Hematopoietic multipotent progenitor cell treated with erythropoietin and hydrocortisone succinate and interleukin-3 and kit ligand, for 15 days (in vitro differentiated cells): Measurements from ENCODE around the gene POLDIP3.
A peak's percentile ranks its signal among the peaks of the same experiment; 100 is the strongest.
"Not testable (repeated sequence)": the region's sequence is repeated elsewhere in the genome, so short reads cannot be mapped to it uniquely, and the experiment has no call there.

Experiments used
- DNase-seq: peaks from one replicate; pipeline ENCODE4 v3.0.0-alpha.2; 2015; ENCODE audit warnings: low spot score

POLDIP3 gene

DNA sequence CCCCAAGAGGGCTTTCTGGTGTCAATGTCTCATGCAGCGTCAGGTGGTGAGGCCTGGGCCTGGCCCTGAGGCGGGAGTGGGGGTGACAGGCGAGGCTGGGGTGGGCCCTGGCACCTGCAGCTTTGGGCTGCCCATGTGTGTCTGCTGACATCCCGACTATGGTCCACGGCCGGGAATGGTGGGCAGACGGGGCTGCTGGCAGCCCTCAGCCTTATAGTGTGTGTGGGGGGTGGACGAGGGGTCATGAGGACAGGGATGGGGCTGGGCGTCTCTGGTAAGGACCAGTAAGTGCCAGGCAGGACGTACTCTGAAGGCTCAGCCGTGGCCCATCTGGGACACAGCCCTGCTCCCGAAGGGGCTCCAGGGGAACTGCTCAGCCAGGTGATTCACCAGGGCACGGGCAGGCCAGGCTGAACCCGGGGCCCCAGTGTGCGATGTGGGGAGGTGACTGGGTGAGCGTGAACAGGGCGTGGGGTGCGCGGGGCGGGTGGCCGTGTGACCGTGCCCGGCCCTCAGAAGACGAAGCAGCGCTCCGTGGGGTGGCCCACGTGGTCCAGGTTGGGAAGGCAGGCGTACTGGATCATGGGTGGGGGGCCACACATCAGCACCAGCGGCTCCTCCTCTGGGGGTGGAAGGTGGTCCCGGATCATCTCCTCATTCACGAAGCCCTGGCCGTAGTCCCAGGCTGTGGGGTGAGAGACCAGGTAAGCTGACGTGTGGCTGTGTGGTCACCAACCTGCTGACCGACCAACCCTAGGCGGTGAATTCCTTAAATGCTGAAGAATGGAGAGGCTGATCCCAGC is 4.8 kb upstream of the POLDIP3 start:
- DNase-seq, result no peak

DNA sequence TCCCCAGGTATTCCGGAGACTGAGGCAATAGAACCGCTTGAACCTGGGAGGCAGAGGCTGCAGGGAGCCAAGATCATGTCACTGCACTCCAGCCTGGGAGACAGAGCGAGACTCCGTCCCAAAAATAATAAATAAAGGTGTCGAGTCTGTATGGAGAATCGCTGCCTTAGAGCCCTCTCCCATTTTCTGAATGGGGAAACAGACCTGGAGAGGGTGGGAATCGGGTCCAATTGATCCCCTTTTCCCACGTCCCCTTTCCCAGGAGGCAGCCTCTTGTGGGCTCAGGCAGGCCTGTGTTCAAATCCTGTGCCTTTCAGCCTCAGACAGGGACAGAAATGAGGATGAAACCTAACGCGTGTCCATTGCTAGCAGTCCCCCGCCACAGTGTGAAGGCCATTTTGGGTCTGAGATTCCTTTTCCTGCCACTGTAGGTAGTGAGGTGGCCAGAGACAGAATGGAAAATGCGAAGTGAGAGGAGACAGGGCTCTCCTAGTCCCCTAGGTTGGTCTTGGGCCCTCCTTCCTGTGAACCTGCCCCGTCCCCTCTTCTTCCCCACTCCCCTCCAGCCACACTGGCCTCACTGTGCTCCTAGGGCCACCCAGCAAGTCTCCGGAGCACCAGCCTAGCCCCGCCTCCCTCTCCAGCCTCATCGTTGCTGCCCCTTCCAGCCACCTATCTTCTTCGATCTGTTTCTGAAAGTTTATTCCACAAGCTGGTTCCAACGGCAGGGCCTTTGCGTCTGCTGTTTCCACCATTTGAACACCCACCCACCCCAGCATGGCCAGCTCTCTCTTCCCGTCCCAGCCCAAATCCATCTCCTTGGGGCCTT is 2.7 kb upstream of the POLDIP3 start:
- no peak for DNase-seq

DNA sequence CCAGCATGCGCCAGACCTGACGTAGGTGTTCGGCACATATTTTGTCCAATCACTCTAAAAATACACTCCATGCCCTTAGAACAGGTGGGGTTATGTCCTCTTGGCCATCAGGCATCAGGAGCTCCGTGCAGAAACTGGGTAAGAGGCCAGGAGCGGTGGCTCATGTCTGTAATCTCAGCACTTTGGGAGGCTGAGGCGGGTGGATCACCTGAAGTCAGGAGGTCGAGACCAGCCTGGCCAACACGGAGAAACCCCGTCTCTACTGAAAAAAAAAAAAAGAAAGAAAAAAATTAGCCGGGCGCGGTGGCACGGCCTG is 1.1 kb upstream of the POLDIP3 start:
- not testable (repeated sequence) for DNase-seq

DNA sequence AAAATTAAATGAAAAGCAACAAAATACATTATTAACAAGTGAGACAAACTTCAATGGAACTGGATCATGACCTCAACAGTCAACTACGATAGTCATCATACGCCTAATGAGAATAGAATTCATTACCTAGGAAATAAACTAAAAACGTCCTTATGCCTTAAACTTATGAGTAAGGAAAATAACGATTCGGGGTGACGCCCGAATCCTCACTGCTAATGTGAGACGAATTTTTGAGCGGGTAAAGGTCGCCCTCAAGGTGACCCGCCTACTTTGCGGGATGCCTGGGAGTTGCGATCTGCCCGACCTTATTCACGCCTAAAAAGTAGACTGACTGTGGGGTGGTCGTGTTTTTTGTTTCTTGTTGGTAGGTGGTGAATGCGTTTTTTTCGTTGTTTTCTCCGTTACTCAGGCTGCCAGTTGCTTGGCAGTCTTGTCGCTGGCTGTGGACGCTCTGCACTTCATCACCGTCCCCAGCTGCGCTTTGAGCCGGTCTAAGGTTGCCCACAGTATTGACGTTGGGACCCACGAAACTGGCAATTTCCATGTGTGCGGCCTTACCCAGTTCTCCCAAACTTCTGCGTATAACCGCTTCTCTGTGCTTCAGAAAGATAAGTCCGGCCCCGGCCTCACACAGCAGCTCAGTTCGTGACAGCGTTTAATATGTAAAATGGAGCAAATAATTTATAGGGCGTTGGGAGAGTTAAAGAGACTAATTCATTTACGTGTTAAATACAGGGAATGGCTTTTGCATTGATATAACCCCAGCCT is 593 bp upstream of the POLDIP3 start:
- DNase-seq, result peak; percentile 91

DNA sequence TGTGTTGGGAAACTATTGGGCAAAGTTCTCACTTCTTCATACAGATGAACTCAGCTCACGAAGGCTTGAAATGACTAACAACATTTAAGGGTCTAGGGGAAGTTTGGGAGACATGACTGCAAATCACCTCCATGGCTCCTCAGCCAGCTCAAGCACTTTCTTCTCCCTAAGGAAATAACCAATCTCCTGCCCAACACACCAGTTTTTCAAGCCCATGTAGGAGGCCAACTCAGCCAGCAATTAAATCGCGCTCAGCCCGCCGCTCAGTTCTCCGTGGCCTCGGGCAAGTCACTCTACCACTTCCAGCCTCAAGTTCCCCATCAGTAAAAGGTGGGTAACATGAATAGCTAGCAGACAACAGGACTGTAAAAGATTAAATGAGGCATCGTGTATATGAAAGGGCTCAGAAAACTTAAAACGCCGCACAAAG is 796 bp downstream of the POLDIP3 start:
- DNase-seq, result no peak

DNA sequence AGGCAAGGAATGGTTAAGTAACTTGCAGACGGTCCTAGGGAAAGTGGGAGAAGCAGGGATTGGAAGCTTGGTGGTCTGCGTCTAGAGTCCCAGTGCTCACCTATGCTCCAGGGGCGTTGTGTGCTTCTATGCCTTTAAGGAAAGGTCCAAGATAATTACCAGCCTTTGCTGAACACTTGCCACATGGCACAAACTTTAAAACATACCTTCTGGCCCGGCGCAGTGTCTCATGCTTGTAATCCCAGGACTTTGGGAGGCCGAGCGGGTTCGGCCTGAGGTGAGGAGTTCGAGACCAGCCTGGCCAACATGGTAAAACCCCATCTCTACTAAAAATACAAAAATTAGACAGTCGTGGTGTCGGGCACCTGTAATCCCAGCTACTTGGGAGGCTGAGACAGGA is 2.3 kb downstream of the POLDIP3 start:
- no peak for DNase-seq

DNA sequence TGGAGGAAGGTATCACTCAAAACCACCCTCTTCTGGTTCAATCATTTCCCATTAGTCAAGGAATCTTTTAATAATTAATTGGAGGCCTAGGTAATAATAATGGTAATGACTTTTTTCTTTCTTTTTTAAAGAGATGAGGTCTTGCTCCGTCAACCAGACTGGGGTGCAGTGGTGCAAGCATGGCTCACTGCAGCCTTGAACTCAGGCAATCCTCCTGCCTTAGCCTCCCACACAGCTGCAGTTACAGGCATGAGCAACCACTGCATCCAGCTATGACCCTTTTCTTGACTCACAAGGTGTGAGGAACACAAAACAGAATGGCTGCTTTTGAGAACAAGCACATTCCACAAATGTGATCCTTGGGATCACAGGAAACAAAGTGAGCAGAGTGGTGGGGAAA is 3.6 kb downstream of the POLDIP3 start:
- no peak for DNase-seq

DNA sequence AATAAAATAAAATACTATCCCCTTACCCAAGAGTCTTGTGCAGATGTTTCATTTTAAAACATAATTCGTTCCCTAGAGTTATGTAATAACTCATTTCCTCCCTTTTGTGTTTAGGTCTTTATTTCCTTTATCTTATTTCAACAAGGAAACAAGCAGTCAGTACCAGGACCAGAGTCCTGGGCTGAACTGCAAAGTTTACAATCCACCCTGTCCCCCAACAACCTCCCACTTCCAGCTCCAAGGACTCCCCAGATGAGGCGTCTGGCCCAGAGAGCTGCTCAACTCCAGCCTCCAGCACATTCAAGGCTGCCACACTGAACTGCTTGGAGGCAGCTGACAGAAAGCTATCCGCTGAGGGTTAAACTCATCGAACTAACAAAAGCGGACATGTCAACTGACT is 4.5 kb downstream of the POLDIP3 start:
- DNase-seq, result no peak

DNA sequence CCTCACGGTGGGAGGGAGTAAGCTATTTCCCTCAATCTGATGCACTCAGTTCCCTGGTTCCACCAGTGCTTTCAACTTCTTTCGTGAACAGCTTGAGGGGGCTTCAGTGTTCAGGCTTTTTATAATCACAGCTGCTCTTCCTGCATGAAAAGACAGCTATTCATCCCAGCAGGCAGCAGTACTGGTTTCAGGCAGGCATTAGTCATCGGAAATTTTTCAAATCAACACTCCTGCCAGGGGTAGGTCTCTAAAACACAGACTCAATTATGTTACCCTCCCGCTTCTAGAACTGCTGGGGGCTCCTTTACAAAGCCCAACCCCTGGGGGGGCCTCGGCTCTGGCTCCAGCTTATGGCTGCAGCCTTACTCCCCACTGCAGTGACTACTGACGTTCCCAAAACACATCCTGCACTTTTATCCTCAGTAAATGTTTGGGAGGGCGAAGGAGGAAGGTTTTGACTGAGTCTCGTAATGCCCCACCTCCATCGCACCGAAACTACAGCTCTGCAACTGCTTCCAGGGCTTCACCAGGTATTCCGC is 5.8 kb downstream of the POLDIP3 start:
- no peak for DNase-seq

DNA sequence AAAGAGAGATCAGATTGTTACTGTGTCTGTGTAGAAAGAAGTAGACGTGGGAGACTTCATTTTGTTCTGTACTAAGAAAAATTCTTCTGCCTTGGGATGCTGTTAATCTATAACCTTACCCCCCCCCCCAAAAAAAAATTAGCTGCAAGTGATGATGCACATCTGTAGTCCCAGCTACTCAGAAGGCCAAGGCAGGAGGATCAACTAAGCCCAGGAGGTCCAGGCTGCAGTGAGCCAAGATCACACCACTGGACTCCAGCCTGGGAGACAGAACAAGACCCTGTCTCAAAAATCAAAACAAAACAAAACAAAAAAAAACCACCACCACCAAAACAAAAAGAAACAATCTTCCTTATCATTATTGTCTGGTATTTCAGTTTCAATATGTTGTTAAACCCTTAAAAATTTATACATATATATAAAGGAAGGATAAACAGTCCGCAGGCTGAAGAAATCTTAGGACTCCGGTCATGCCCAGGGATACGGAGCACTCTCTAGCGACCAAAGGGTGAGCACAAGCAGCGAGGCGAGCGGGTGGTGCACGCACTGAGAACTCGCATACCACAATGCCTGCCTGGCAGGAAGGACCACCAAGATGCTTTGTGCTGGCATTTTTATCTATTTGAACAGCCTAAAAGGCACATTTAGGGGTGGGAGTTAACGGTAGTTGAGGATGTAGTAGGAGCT is 6.4 kb downstream of the POLDIP3 start:
- no peak for DNase-seq

DNA sequence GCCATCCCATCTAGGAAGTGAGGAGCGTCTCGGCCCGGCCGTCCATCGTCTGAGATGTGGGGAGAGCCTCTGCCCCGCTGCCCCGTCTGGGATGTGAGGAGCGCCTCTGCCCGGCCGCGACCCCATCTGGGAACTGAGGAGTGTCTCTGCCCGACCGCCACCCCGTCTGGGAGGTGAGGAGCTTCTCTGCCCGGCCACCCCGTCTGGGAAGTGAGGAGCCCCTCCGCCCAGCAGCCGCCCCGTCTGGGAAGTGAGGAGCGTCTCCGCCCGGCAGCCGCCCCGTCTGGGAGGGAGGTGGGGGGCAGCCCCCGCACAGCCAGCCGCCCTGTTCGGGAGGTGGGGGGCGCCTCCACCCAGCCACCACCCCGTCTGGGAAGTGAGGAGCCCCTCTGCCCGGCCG is 7.0 kb downstream of the POLDIP3 start:
- not testable (repeated sequence) for DNase-seq

DNA sequence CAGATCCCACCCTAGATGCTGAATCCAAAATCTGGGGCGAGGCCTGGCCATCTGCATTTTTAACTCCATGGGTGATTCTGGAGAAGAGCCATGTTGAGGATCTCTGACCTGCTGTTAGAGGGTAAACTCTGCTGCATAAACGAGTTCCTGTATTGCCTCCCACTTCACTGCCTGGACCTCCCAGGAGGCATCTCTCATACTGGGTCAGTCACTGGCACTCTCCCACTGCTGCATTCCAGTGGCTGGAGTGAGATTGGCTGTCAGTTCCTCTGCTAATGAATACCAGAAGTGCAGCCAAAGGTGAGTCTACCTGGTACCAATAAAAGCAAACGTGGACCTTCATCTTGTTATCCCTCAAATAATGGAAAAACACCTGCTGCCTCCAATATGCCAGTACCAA is 10.3 kb downstream of the POLDIP3 start:
- DNase-seq, result no peak

DNA sequence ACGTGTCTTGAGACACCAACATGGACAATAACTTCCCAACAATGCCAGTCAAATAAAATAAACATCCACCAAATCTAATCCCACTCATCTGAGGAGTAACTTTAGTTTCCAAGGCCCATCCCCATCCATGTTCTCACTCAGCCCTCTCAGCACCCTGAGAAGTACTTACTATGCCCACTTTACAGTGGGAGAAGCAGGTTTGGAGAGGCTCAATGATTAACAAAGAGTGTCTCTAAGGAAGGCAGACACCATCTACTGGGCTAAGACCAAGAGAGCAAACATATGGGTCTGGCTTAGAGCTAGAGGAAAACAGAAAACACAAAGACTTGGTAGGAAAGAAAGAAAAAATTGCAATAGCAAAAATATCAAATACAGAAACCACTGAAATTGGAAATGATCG is 11.3 kb downstream of the POLDIP3 start:
- DNase-seq, result no peak

DNA sequence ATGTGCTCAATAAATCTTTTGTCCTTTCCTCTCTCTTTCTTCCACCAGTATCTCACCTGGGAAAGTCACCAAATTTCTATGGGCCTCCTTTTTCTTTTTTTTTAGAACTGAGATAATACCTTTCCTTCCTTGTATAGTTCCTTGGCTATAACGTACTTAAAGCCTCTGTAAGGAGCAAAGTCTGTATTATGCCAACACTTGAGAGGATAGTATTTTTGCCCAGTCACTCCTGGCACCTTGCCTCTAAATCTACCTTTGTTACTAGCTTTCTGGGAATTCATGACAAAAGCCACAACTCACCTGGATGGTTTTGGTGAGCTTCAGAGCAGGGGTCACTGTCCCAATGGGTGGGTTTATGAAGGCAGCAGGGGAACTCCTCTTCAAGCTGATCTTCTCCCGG is 12.2 kb downstream of the POLDIP3 start:
- DNase-seq, result no peak

DNA sequence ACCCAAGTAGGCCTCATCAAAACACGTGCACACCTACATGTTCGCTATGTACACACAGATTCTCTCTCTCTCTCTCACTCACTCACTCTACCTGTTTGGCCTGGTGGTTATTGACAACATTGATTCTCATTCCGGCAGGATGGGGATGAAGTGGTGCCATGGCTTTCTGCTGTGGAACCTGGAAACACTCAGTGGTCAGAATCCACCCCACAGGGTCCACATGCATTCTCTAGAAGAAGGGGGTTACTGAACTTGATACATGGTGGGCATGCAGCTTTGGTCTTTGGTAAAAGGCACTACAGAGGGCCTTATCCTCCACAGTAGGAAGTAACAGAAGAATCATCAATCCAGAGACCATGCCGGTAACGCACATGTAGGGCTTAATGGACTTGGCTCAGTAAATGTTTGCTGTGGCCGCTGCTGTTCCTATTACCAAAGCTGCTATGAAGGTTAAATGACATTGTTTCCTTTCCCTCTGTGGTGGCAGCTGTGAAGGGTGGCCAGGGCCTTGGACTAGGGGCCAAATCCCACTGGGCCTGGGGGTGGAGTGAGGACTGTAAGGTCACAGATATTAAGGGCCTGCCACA is 12.7 kb downstream of the POLDIP3 start:
- no peak for DNase-seq

DNA sequence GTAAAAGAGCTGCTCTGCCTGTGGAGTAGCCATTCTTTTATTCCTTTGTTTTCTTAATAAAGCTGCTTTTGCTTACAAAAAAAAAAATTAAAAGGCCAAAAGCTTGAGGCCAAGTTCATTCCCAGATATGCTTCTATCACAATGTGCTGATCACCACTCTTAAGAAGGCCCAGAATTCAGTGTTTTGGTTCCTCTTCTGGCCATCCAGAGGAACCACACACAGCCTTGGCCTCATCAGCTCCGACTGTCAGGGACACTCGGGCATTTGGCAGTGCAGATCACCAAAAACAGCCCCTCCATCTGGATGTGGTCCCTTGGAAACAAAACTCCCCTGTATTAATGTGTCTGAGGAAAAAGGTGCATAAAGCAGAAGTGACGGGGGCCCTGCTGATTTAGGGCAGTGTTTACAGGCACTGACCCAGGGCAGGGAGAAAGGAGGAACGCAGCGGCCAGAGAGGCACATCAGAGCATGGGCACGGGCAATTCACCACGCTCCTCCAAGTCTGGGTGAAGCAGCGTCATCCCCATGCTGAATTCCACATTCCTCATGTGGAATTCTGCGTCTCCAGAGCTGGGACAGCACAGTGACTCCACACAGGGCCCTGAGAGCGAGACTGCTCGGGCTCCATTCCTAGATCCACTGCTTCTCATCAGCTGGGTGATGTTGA is 17.7 kb downstream of the POLDIP3 start:
- no peak for DNase-seq

DNA sequence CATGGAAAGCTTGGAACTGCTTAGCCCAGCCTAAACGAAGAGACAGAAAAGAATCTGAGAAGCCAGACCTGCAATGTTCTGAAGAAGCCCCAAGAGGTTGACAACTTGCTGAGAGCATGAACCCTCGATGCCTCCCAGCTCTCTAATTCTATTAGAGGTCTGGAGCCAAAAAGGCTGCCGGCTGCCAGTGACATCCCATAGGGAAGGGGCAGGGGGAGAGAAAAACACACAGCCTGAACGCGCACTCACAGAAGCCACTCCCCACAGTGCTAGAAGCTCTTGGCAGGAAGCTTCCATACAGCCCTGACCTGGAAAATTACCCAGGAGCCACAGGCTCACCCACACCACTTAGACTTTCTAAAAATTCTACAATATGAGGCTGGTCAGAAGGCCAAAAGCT is 18.3 kb downstream of the POLDIP3 start:
- DNase-seq, result no peak

DNA sequence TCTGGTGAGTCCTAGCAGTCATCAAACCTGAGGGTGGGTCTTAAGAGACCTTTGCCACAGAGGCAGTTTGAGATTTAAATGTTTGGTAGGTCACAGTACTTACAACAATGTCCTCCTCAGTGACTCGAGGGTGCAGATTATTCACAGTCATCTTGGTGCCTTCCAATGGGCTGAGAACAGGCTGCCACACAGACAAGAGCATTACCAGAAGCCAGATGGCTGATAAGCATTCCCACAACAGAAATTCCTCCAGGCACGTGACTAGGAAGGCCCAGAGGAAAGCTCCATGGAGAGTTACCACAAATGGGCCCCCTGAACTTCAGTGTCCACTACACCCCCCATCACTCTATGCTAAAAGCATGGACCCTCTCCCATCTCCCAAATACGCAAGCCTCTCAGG is 19.2 kb downstream of the POLDIP3 start:
- no peak for DNase-seq

DNA sequence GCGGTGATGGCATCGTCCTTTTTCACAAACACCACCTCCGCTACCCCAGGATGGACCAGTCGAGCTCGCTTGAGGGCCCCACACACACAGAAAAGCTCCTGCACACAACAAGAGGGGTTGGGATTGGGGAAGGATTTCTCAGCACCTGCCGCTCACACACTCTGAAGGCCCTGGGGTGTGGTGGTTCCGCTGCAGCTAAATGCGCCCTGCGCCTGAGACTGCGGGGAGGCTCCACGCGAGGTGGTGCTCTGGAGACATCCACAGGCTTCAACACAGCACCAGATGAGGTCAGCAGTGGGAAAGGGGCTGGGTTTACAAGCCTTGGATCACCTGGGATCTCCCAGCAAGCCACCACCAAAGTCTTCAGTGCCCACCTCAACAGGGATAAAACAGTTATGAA is 22.7 kb downstream of the POLDIP3 start:
- DNase-seq, result no peak

DNA sequence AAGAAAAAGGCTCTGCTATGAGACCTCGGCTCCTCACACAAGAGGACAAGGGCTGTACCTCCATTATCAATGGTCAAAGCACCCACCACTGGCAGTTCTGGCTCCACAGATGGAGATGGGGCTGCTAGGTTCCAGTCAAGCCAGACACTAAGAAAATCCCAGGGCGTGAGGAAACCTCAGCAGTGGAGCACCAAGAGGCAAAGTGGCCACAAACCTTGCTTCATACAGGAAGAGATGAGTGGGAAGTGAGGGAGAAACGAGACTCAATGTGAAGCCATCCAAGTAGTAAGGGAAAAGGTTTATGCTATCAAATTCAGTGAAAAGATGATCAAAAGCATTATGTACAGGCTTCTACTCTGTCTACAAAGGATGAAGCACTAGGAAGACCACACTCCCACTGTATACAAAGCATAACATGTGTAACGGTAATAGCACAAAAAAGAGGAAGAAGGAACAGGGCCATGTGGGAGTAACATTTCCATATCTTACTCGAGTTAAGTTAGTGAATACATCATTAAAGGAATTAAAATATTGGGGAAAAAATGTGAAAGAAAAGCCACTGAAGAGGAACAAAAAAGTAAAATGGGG is 27.0 kb downstream of the POLDIP3 start:
- DNase-seq, result no peak

DNA sequence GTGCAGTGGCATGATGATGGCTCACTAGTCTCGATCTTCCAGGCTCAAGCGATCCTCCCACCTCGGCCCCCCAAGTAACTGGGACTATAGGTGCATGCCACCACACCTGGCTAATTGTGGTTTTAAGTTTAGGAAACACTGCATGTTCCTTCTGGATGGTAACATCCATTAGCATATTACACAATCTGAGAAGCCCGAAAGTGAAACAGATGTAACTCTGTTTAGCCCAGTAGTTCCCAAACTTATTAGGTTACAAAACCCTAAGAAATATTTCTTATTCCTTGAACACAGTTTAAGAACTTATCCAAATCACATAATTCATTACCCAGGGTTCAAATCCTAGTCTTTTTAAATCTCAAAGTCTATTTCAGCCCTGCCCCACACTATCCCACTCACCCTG is 28.3 kb downstream of the POLDIP3 start:
- no peak for DNase-seq
